Cardiac septum (tissue), 1 donor: ENCODE measurements around the gene SLC25A47. TPM values are rescaled to one million over a fixed set of nuclear protein-coding genes. Genes with fewer than 3 reads are reported as not detected.
"Not testable (repeated sequence)": the region's sequence is repeated elsewhere in the genome, so short reads cannot be mapped to it uniquely, and the experiment has no call there.

Experiments used
- DNase-seq: peaks from one replicate; pipeline ENCODE4 v3.0.0-alpha.2; 2020; ENCODE audit warnings: low spot score
- intact Hi-C: fragments of 100-400 bp; cut with DNase I; formaldehyde crosslinking; loops from one replicate; pipeline ENCODE4 v1.14.0; 2022
- total RNA-seq: library from RNA; stranded (reverse); fragmentation: NEBNext Ultra II Directional; extraction: Animal tissue kit (Norgen Biotek cat#: 25700); gene quantifications from one replicate; pipeline ENCODE4 v1.2.1, GENCODE V29; 2021
- donor health status: DM: no; HTN: no; CAD: no.

SLC25A47 gene
- total RNA-seq, 1 donor from 2014 or later, result not detected

- peak; percentile 39 for DNase-seq
- intact Hi-C loops, result no loop called here
Observed at GRCh38 chr14:100336618-100337530, 13.7 kb downstream of the SLC25A47 start.

DNA sequence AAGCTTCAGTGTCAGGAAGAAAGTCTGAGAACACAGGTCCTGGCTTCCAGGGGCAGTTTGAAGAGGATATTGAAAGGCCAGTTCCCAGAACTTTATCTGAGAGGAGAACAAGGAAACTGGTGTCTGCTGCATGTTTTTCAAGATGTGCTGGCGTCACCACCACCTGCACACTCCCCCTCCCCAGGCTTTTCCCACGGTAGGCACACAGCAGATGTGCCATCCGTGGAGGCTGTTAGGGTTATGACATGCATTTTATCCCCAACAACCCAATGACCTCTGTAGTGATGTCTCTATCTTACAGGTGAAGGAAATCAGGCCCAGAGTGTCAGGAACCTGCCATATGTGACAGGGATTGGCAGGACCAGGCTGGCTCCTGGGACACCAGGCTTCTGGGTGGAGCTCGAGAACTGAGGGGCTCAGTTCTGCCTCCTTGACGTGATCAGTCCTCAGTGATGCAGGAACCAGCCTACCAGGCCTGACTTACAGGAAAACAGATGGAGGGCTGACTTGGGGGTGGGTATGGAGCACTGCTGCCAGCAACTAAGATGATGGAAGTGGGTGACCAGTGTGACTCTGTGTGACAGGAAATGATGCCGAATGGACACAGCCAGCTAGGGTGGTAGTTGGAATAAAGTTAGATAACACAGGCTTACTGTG, 16.8 kb downstream of the SLC25A47 start:
- intact Hi-C loops, result loop anchor here (2.0 kb wide), 1 partner anchor 33 kb away; no protein-coding TSS in a partner anchor
- no peak for DNase-seq

DNA sequence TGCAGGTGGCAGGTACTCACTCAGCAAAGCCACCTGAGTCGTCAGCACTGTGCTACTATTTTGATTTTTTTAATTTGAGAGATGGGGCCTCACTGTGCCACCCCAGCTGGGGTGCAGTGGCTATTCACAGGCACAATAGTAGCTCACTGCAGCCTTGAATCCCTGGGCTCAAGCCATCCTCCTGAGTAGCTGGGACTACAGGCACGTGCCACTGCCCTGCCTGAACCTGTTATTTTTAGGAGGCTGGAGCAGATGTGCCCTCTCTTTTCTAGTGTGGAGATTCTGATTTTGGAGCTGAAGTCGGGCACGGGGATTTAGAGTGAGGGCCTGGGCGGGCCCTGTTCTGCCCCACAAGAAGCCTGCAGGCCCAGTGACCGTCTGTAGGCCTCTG, 17.3 kb downstream of the SLC25A47 start:
- DNase-seq, result no peak
- intact Hi-C loops, result loop anchor here (2.0 kb wide), 1 partner anchor 32 kb away; no protein-coding TSS in a partner anchor

DNA sequence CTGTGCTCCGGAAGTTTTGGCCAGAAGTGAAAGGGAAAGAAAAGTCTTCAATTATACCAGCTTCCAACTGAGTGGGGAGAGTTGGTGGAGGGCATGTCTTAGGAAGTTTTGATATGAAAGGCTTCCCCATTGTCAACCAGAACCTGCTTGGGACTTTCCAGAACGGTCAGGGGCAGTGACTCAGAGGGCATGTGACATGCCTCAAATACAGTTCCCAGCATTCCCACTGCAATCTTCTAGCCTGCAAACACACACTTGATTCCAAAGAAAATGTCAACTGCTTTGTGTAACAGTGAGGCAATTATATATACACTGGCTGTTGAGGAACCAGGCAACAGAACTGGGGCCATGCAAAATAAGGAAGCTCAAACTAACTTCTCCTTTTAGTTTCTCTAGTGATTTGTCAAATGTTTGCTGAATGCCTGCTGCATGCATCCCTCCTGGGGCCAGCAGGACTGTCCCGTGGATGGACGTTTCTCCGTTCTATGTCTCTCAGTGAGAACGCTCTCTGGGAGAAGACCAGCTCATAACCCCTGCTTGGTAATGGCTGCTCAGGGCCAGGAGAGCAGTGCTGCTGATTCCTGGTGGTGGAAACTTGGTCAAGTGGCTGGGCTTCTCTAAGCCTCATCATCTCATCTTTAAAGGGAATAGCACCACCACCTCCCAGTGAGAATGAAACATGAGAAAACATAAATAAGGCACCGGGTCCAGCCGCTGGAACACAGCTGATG, 18.3 kb downstream of the SLC25A47 start:
- DNase-seq, result no peak
- intact Hi-C loops, result loop anchor here (2.0 kb wide), 1 partner anchor 31 kb away; no protein-coding TSS in a partner anchor

DNA sequence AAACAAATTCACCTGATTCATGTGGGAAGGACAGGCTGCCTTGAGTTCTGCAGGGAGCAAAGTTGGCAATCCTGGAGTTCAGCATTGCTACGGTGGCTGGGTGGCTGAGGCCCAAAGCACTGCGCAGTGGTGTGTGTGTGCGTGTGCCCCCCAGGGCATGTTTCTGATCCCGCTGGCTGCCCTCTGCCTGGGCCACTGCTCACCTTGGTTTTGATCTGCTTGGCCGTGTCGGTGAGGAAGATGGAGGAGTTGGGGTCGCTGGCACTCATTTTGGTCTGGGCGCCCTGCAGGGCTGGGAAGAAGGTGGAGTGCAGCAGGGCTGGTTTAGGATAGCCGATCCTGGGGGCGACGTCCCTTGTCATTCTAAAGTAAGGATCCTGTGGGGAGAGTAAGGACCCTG, 19.1 kb downstream of the SLC25A47 start:
- DNase-seq, result no peak
- intact Hi-C loops, result no loop called here

DNA sequence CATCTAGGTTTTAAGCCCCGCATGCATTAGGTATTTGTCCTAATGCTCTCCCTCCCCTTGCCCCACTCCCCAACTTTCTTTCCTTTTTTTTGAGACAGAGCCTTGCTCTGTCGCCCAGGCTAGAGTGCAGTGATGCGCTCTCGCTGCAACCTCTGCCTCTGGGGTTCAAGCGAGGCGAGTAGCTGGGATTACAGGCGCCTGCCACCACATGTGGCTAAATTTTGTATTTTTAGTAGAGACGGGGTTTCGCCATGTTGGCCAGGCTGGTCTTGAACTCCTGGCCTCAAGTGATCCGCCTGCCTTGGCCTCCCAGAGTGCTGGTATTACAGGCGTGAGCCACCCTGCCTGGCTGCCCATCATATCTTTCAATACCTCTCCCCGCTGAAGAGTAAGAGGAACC, 19.7 kb downstream of the SLC25A47 start:
- DNase-seq, intact Hi-C loops: not testable (repeated sequence)

GRCh38 chr14:100344657-100345056, 21.5 kb downstream of the SLC25A47 start:
- DNase-seq, intact Hi-C loops: not testable (repeated sequence)

GRCh38 chr14:100345711-100346110, 22.6 kb downstream of the SLC25A47 start:
- intact Hi-C loops, result no loop called here
- peak; percentile 73 for DNase-seq

DNA sequence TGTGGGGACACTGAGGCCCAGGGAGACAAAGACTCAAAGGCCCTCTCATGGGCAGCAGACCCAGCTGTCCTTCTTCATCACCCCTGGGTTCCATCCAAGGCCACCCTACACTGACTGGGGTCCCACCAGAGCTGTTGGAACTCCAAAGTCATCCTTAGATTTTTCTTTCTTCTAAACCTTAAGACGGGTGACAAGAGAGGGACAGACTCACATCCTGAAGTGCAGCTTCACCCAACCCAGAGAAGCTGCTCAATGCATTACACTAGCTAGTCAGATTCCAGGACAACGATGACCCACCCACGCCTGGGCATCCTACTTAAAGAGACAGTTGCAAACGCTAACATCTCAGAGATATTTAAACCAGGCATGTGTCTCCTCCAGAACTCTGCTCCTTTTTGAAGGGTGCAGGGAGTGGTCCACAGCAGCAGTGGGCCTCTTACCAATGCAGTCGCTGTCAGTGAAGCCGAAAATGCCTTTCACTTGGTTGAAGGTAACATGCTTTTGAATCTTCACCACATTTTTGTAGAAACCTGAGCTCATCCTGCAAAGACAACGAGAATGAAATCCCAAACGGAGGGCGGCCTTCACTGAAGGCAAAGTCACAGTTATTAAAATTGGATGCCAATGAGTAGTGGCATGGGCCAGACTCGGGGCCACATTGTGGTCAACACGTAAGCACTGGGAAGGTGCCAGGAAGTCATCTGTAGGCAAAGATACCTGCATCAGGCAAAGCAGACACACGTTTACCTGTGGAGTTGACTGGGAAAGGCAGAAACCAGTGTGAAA, 23.4 kb downstream of the SLC25A47 start:
- intact Hi-C loops, result no loop called here
- DNase-seq, result peak; percentile 68

GRCh38 chr14:100348253-100348729, 25.2 kb downstream of the SLC25A47 start:
- no peak for DNase-seq
- intact Hi-C loops, result no loop called here

GRCh38 chr14:100348784-100349685, 25.9 kb downstream of the SLC25A47 start:
- DNase-seq, result no peak
- intact Hi-C loops, result no loop called here

DNA sequence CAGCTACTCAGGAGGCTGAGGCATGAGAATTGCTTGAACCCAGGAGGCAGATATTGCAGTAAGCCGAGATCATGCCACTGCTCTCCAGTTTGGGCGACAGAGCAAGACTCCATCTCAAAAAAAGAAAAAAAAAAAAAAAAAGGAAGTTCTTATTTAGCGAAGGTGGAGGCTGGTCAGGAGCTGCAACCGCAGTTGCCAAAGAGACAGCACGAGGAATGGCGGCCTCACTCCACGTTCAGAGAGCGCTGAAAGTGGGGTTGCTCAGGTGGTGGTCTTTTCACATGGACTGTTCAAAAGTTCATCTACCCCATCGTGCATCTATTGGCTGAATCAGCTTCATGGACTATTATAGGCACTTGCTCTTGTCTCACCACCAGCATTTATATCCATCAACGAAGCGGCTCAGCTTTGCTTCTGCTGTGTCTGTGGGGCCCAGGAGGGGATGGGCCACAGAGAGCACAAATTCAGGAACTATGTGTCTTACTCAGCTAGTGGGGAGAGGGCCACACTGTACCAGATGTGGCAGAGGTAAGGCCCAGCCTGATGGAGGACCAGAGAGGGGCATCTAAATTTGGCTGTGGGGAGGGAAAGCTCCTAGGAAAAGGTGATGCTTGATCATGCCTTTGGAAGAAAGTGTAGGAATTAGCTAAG, 27.3 kb downstream of the SLC25A47 start:
- intact Hi-C loops, result no loop called here

GRCh38 chr14:100350986-100351385, 27.8 kb downstream of the SLC25A47 start:
- intact Hi-C loops, result no loop called here
- DNase-seq, result no peak

More for the DNA sequence above, 27.3 kb downstream of the SLC25A47 start:
- no peak for DNase-seq

- intact Hi-C loops, result no loop called here
- no peak for DNase-seq
Observed at GRCh38 chr14:100358396-100358795, 35.3 kb downstream of the SLC25A47 start.

GRCh38 chr14:100359111-100359510, 36.0 kb downstream of the SLC25A47 start:
- intact Hi-C loops, result no loop called here
- DNase-seq, result no peak

- intact Hi-C loops, result no loop called here
- DNase-seq, result no peak
Observed at GRCh38 chr14:100359881-100360280, 36.7 kb downstream of the SLC25A47 start.

- intact Hi-C loops, result no loop called here
- DNase-seq, result no peak
Observed at GRCh38 chr14:100361626-100362025, 38.5 kb downstream of the SLC25A47 start.
